GM13977 (cell line): Measurements from ENCODE around the gene SNCB.

Experiments used
- DNase-seq: peaks from one replicate; pipeline ENCODE4 v3.0.0; 2012; ENCODE audit warnings: low spot score
- in situ Hi-C: fragments of 300-500 bp; cut with MboI; formaldehyde crosslinking; loops from one replicate; pipeline ENCODE4 v1.12.0; 2022; ENCODE audit warnings: low sequenced_read_pairs, low pct_unique_long_range_greater_than_20kb, mixed read lengths, inconsistent platforms; ENCODE audit not compliant: unreplicated experiment
- TF ChIP-seq, protein P1 (sequence below): IDR thresholded peaks from 2 replicates; pipeline ENCODE4 v1.5.1; 2012; ENCODE audit warnings: mild to moderate bottlenecking, control low read depth; ENCODE audit not compliant: insufficient read depth; ENCODE audit errors: extremely low read depth, missing control alignments

Gene SNCB

DNA sequence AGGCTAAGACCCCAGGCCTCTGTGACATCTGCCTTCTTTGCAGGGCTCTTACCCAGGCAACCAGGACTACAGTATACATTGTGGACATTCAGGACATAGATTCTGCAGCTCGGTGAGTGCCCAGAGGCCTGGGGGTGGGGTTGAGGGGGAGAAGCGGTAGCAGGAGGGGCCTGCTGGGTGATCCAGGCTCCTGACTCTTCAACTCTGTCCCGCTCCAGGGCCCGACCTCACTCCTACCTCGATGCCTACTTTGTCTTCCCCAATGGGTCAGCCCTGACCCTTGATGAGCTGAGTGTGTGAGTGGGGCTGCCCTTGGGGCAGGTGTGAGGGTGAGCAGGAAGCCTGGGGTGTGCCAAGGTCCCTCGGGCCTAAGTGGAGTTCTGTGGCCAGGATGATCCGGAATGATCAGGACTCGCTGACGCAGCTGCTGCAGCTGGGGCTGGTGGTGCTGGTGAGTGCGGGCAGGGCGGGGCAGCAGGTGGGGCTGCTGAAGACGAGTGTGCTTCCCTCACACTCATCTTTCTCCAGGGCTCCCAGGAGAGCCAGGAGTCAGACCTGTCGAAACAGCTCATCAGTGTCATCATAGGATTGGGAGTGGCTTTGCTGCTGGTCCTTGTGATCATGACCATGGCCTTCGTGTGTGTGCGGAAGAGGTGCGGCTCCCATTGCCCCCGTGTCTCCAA lies 40.2 kb downstream of the SNCB start:
- no peak for DNase-seq
- in situ Hi-C loops, result loop anchor here (25.0 kb wide), 1 partner anchor 853 kb away; no protein-coding TSS in a partner anchor

DNA sequence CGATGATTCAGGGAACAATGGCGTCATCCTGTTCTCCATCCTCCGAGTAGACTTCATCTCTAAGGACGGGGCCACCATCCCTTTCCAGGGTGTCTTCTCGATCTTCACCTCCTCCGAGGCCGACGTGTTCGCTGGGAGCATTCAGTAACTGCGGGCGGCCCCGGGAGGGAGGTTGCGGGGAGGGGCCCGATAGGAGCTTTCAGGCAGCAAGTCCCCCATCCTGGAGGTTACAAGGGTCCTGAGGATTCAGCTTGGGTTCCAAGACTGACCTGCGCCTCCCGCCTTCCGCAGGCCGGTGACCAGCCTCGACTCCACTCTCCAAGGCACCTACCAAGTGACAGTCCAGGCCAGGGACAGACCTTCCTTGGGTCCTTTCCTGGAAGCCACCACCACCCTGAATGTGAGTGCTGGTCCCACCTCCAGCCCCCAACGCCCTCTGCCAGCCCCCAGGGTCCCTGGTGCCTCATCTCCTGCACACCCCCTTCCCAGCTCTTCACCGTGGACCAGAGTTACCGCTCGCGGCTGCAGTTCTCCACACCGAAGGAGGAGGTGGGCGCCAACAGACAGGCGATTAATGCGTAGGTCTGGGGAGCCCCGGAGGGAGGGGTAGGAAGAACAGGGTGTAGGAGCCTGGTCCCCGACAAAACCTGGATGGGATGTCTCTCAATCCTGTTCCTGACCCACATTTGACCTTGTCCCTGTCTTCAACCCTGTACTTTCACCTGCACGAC lies 41.1 kb downstream of the SNCB start:
- no peak for DNase-seq
- TF ChIP-seq, protein P1, sequence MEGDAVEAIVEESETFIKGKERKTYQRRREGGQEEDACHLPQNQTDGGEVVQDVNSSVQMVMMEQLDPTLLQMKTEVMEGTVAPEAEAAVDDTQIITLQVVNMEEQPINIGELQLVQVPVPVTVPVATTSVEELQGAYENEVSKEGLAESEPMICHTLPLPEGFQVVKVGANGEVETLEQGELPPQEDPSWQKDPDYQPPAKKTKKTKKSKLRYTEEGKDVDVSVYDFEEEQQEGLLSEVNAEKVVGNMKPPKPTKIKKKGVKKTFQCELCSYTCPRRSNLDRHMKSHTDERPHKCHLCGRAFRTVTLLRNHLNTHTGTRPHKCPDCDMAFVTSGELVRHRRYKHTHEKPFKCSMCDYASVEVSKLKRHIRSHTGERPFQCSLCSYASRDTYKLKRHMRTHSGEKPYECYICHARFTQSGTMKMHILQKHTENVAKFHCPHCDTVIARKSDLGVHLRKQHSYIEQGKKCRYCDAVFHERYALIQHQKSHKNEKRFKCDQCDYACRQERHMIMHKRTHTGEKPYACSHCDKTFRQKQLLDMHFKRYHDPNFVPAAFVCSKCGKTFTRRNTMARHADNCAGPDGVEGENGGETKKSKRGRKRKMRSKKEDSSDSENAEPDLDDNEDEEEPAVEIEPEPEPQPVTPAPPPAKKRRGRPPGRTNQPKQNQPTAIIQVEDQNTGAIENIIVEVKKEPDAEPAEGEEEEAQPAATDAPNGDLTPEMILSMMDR, result no peak
- in situ Hi-C loops, result loop anchor here (25.0 kb wide), 1 partner anchor 852 kb away; no protein-coding TSS in a partner anchor

More for the DNA sequence above, 40.2 kb downstream of the SNCB start:
- TF ChIP-seq, protein P1, result no peak

DNA sequence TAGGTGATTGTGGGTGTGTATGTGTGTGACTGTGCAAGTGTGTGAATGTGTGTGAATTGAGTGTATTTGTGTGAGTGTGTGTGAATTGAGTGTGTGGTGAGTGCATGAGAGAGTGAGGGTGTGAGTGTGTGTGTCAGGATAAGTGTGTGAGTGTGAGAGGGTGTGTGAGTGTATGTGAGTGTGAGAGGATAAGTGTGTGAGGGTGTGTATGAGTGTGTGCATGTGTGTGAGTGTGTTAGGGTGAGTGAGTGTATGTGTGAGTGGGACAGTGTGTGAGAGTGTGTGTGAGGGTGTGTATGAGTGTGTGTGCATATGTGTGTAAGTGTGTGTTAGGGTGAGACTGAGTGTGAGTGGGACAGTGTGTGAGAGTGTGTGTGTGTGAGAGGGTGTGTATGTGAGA lies 42.0 kb downstream of the SNCB start:
- in situ Hi-C loops, result loop anchor here (25.0 kb wide), 1 partner anchor 851 kb away; no protein-coding TSS in a partner anchor

DNA sequence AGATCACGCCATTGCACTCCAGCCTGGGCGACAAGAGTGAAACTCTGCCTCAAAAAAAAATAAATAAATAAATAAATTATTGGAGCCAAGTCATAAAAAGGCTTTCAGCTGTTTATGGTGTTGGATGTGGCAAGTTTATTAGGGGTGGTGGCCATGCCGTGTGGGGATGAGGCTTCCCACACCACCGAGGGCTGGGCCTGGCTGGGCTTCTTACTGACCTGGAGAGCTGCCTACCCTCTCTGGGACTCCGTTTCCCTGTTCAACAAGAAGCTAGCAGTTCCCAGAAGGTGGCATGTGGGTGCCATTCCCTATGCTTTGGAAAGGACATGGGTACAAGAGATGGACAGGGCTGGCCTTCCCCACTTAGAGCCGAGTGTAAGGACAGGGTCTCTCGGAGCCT lies 42.9 kb downstream of the SNCB start:
- in situ Hi-C loops, result loop anchor here (25.0 kb wide), 1 partner anchor 850 kb away; no protein-coding TSS in a partner anchor
- DNase-seq, result no peak
- TF ChIP-seq, protein P1, result no peak

More for the DNA sequence above, 42.0 kb downstream of the SNCB start:
- DNase-seq, result no peak
- TF ChIP-seq, protein P1, result no peak

DNA sequence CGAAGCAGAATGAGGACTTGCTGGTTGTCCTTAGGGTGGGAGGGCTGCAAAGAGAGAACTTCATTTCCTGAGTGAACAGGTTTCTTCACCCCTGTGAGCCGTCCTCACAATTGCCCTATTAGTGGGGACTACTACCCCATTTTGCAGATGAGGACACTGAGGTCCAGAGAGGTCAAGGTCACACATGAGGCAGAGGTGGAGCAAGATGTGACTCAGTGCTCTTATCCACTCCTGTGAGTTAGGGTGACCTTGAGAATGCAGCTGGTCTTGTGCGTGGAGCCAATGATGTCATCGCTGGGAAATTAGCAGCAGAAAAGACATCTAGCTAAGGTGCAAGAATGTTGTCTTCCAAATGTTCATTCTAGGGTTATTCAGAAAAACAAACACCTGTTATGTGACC lies 47.3 kb downstream of the SNCB start:
- TF ChIP-seq, protein P1, result no peak
- DNase-seq, result no peak
- in situ Hi-C loops, result loop anchor here (25.0 kb wide), 1 partner anchor 846 kb away; no protein-coding TSS in a partner anchor

DNA sequence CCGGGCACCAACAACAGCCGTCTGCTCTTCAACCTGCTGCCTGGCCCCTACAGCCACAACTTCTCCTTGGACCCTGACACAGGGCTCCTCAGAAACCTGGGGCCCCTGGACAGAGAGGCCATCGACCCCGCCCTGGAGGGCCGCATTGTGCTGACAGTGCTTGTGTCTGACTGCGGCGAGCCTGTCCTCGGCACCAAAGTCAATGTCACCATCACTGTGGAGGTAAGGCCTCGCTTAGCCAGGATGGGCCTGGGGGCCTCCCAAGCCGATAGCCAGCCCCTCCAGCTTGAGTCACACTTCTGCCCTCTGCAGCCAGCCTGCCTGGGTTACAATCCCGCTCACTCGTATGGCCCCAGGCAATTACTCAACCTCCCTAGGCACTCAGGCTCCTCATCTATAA lies 49.0 kb downstream of the SNCB start:
- DNase-seq, result no peak
- TF ChIP-seq, protein P1, result no peak
- in situ Hi-C loops, result loop anchor here (25.0 kb wide), 1 partner anchor 844 kb away; no protein-coding TSS in a partner anchor
